Lower leg skin (tissue), 3 donors: Measurements from ENCODE around the gene ATAD2B.
"Not testable (repeated sequence)": the region's sequence is repeated elsewhere in the genome, so short reads cannot be mapped to it uniquely, and the experiment has no call there.

Experiments
- POLR2A ChIP-seq, 2 donors: fragments of 450-650 bp; IDR thresholded peaks; one replicate each; pipeline ENCODE4 v1.6.1; 2016 to 2017; ENCODE audit warnings: antibody characterized with exemption in 2 of 2, mild to moderate bottlenecking in 1 of 2, moderate library complexity in 1 of 2
- TF ChIP-seq, protein P1 (sequence below), 3 donors: fragments of 450-650 bp; IDR thresholded peaks; one replicate each; pipeline ENCODE4 v1.5.1; 2016; ENCODE audit warnings: antibody characterized with exemption in 3 of 3, mild to moderate bottlenecking in 3 of 3, moderate library complexity in 2 of 3

GRCh38 chr2:23952558-23952957 is 25.6 kb upstream of the ATAD2B start:
- not testable (repeated sequence) for TF ChIP-seq POLR2A (IDR thresholded peaks at IDR 0.05)
- TF ChIP-seq, protein P1, sequence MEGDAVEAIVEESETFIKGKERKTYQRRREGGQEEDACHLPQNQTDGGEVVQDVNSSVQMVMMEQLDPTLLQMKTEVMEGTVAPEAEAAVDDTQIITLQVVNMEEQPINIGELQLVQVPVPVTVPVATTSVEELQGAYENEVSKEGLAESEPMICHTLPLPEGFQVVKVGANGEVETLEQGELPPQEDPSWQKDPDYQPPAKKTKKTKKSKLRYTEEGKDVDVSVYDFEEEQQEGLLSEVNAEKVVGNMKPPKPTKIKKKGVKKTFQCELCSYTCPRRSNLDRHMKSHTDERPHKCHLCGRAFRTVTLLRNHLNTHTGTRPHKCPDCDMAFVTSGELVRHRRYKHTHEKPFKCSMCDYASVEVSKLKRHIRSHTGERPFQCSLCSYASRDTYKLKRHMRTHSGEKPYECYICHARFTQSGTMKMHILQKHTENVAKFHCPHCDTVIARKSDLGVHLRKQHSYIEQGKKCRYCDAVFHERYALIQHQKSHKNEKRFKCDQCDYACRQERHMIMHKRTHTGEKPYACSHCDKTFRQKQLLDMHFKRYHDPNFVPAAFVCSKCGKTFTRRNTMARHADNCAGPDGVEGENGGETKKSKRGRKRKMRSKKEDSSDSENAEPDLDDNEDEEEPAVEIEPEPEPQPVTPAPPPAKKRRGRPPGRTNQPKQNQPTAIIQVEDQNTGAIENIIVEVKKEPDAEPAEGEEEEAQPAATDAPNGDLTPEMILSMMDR (IDR thresholded peaks at IDR 0.05) = not testable (repeated sequence)
